HK-2 (cell line): Measurements from ENCODE around the gene VEZF1.

Experiments used
- DNase-seq: peaks from one replicate; pipeline ENCODE4 v3.0.0-alpha.2; 2018; ENCODE audit not compliant: unreplicated experiment

VEZF1 gene

GRCh38 chr17:57999010-57999495 lies 11.0 kb upstream of the VEZF1 start:
- DNase-seq = no peak

GRCh38 chr17:57997085-57997809 lies 9.2 kb upstream of the VEZF1 start:
- no peak for DNase-seq

- peak; percentile 58 for DNase-seq
Measured at GRCh38 chr17:57995076-57995956, 7.3 kb upstream of the VEZF1 start.

- no peak for DNase-seq
Measured at GRCh38 chr17:57994436-57994835, 6.4 kb upstream of the VEZF1 start.

DNA sequence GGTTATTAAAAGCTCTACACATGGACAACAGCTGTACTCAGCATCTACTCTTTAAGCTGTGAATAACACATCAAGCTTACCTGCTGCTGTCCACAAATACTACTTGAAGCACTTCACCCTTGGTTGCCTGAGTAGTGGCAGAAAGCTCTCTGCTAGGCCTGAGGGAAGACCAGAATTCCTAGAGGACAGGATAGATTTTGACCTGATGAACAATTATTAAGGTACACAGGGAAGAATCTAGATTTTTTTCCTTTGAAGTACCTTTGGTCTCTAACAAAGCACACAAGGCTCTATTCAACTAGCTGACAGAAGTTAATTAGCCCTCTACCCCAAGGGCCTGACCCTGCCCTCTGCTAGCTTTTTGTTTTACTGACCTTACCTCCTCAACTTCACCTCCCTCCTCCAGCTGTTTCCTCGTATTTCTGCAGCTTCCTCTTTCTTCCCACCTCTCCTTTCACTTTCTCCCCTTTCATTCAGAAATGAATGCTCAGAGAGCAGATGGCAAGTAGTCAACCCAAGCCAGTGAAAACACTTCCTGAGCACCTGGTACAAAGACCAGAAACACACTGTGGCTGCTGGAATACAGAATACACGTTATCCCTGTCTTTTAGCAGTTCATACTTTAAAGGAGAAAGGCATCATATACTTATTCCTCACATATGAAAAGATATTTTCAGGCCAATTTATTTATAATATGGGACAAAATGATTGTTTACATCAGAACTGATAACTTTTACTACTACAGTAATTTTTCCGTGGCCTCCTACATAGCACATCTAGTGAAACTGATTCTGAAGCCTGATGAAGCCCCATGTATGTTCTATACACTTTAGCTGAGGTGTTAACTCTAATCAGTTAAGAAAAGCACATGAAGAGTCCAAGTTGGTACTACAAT lies 5.7 kb upstream of the VEZF1 start:
- no peak for DNase-seq

DNA sequence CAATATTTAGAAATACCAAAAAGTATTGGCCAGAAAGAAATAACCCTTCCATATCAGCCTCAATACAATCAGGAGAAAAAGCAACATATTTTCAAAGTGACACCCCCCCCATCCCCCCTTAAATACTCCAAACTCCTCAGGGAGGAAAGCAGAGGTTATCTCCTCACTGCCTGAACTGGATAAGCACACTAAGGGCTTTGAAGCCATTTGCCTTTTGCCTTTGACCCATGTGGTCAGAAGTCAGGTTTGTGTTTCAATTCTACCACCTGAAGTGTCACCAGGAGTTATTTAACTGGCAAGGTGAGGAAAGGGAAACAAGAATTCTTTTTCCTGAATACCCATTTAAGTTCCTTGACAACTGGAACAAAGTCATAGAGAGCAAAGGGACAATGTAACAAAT lies 3.5 kb upstream of the VEZF1 start:
- DNase-seq = no peak

DNA sequence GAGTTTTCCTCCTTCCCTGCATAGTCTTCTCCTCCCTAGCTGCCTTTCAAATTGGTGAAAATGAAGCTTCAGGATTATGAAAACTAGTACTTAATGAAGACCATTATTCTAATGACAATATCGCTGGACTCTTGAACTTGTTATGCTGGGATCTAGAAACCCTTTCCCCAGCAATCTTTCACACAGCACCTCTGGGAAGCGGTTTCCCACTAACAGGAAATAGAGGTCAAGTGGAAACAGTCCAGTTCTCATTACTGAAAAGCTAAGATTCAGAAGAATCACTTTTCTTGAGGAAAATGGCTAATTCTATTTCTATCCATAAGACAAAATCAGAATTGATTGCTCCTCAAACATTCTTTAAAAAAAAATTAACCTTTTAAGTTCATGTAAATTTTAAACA lies 2.0 kb upstream of the VEZF1 start:
- no peak for DNase-seq

GRCh38 chr17:57988301-57989250 lies 522 bp upstream of the VEZF1 start:
- DNase-seq = peak; percentile 71

- DNase-seq = peak; percentile 70
Measured at GRCh38 chr17:57986841-57987580, 1.0 kb downstream of the VEZF1 start.

- no peak for DNase-seq
Measured at GRCh38 chr17:57985675-57985974, 2.4 kb downstream of the VEZF1 start.

DNA sequence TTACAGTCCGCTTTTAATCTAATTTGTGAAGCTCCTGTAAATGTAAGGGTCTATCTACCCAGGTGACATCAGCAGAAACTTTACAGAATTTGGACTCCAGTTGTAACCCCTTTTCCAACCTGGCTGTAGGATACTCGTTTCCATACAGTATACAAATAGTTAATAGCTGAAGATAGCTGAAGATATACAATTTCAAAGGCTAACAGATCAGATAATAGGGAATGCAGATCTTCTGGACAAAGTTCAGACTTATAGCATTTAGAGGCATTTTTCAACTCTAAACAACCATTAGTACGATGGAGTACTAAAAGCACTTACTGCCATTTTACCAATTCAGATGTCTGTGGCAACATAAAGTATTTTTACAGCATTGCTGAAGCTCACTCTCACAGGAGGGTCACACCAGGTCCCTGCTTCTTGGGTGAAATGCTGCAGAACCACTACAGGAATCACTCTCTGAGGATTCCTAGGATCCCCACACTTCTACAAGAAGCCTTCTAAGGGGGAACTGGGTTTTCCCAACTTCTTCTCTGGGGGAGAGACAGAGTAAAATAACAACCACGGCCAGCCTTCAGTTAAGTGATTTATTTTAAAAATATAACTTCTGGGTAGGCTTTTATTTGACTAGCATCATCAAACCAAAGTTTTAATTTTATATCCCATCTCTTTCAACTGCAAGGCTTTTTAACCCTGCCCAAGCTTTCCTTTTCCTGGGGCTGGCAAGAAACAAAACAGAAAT lies 2.9 kb downstream of the VEZF1 start:
- DNase-seq = no peak

DNA sequence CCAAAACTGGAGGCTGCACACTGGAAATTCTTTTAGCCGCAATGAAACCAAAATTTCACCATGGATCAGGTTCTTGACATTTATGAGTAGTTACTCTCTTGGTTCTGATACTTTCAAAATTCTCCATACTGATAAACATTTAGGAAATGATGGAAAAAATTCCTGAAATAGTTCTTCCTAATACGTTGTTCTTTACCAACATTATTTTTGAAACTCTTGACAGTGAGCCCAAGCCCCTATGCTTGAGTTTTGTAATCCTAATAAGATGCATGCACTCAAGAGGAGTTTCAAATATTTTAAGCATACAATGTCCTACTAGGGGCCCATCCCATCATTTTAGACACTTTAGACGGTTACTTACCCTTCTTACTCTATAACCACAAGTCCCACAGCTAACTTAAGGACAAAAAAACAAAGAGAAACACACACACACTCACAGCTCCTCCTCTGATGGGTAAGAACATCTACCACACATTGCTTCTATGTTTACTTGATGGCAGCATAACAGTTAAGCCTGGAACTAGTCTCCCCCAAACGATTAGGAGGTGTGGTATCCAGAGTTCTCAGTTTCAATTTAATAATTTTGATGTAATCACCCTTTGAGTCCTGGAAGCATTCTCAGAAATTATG lies 3.7 kb downstream of the VEZF1 start:
- no peak for DNase-seq

DNA sequence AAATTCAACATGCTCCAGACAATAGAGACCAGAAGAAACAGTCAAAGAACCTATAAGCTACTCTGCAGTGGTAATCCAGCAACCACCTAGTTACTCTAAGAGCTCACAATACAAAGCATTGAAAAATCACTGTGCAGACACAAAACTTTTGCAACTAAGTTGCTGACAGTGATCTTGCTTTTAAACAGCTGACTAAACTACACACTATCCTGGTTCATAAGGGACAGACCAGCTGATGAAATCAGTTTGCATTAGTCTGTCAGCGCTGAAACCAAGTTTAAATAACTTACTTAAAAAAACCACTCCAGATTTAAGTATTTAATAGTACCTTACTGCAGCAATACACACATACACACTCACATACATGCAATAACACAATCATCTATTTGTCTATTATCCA lies 4.6 kb downstream of the VEZF1 start:
- DNase-seq = no peak

DNA sequence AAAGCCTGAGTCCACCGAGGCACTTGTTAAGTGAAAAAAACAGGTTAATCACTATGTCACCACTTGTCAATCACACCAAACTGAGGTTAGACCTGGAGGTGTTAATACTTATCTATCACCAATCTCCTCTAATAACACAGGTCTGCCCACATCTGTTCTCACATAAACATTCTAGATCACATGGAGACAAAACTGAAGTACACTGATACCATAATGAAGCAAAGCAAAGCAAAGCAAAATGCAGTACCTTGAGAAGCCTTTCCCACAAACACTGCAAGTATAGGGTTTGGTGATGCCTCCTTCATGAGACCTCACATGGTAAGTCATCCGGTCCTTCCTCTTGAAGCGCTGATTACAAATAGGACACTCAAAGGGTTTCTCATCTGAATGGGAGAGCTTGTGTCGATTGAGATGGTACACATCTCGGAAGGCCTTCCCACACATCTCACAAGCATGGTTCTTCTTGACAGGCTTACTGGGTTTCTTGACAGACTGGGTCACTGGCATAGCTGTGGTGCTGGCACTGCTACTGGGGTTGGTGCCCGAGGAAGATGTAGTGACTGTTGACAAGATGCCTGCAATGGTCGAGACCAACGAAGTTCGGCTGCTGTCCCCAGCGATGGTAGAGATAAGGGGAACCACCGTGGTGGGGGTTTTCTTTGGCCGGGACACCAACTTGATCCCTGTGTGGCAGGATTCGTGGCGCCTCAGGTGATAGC lies 5.4 kb downstream of the VEZF1 start:
- DNase-seq = no peak

DNA sequence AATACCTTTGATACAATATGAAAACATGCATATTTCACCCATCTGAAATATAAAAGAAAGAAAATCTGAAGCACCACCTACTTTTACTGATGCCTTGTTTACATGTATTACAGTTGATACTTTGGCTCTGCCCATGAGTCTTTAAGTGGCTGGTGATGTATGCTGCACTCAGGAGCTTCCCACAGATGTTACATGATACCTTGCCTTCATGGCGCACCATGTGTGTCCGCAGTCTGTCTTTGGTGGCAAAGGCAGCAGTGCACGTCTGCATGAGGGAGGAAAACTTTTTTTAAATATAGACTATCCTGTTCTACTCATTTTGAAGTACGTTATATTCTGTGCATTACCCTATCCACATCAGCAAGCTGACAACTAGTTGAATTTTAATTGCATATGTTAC lies 7.5 kb downstream of the VEZF1 start:
- no peak for DNase-seq

DNA sequence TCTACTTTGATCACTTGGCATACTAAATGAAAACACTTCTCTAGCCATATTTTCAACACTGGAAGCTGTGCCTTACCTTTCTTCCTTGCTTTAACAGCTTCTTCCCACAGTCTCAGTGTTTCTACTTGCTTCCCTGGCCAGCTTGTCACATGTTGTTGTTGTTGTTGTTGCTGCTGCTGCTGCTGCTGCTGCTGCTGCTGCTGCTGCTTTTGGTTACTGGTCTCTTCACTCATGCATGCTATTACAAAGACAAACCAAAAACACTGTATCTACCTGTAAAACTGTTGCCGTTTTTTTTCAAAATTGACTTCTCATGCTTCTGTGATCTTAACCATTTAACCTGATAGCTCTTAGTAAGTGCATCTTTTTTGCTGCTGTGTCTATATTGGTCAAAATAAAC lies 9.0 kb downstream of the VEZF1 start:
- no peak for DNase-seq

- no peak for DNase-seq
Measured at GRCh38 chr17:57976594-57976993, 11.5 kb downstream of the VEZF1 start.

- DNase-seq = no peak
Measured at GRCh38 chr17:57975044-57975443, 13.0 kb downstream of the VEZF1 start.
